Ovary (tissue), 3 donors: ENCODE data around the gene CDH24.

Experiments
- POLR2A ChIP-seq: fragments of 450-650 bp; IDR thresholded peaks from one replicate; pipeline ENCODE4 v1.6.1; 2017; ENCODE audit warnings: antibody characterized with exemption, mild to moderate bottlenecking, moderate library complexity
- TF ChIP-seq, protein P1 (sequence below), 3 donors: fragments of 450-650 bp in 2 of 3; fragments of 200-600 bp in 1 of 3; IDR thresholded peaks; one replicate each; pipeline versions ENCODE4 v1.5.1 to v1.8.0; 2016 to 2022; ENCODE audit warnings: antibody characterized with exemption in 3 of 3, mild to moderate bottlenecking in 1 of 3
- donor health status: DM: no; HTN: no; CAD: no.

DNA sequence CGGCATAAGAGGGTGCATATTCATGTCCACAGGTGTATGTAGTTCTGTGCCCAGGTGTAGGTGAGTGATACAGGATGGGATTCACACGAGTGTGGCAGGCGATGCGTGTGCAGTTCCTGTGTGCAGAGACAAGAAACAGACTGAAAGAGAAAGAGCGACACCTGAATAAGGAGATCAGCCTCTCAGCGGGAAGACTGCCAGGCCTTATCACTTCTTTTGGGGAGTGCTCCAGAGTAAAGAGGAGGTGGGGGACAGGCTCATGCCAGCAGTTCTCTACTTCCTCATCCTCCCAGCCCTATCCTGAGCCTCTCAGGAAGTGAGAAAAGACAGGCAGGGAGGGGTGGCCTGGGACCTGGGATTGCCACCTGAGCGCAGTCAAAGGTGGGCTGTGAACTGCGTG is 12.5 kb downstream of the CDH24 start:
- TF ChIP-seq, protein P1, sequence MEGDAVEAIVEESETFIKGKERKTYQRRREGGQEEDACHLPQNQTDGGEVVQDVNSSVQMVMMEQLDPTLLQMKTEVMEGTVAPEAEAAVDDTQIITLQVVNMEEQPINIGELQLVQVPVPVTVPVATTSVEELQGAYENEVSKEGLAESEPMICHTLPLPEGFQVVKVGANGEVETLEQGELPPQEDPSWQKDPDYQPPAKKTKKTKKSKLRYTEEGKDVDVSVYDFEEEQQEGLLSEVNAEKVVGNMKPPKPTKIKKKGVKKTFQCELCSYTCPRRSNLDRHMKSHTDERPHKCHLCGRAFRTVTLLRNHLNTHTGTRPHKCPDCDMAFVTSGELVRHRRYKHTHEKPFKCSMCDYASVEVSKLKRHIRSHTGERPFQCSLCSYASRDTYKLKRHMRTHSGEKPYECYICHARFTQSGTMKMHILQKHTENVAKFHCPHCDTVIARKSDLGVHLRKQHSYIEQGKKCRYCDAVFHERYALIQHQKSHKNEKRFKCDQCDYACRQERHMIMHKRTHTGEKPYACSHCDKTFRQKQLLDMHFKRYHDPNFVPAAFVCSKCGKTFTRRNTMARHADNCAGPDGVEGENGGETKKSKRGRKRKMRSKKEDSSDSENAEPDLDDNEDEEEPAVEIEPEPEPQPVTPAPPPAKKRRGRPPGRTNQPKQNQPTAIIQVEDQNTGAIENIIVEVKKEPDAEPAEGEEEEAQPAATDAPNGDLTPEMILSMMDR (IDR thresholded peaks at IDR 0.05), result no peak
- no peak for TF ChIP-seq POLR2A
